Muscle of back (tissue), 11 donors: Measurements from ENCODE around the gene IQSEC3. TPM values are rescaled to one million over a fixed set of nuclear protein-coding genes. Genes with fewer than 3 reads are reported as not detected.
A peak's percentile ranks its signal among the peaks of the same experiment; 100 is the strongest.
"Not testable (repeated sequence)": the region's sequence is repeated elsewhere in the genome, so short reads cannot be mapped to it uniquely, and the experiment has no call there.

Experiments used
- DNase-seq, 3 donors: peaks; one replicate each; pipeline versions ENCODE4 v3.0.0 to v3.0.0-alpha.2; 2013
- polyA plus RNA-seq, 10 donors: library from polyadenylated mRNA; unstranded; fragments of 120-200 nt; gene quantifications; one replicate each; pipeline ENCODE4 v1.2.1, GENCODE V29; 2013; ENCODE audit not compliant: insufficient read length in 10 of 10

IQSEC3 gene
- polyA plus RNA-seq, 10 donors: 2.1 to 4.5 (median 2.7) TPM

- DNase-seq: not testable (repeated sequence)
Measured at GRCh38 chr12:52902-53734, 13.4 kb upstream of the IQSEC3 start.

- DNase-seq: no peak
Measured at GRCh38 chr12:53735-54730, 12.5 kb upstream of the IQSEC3 start.

- DNase-seq: no peak
Measured at GRCh38 chr12:54750-55535, 11.6 kb upstream of the IQSEC3 start.

GRCh38 chr12:56683-57346 is 9.8 kb upstream of the IQSEC3 start:
- no peak for DNase-seq

GRCh38 chr12:57539-57938 is 9.0 kb upstream of the IQSEC3 start:
- DNase-seq: no peak

- no peak for DNase-seq
Measured at GRCh38 chr12:58832-59231, 7.7 kb upstream of the IQSEC3 start.

GRCh38 chr12:61845-62244 is 4.7 kb upstream of the IQSEC3 start:
- not testable (repeated sequence) for DNase-seq

- DNase-seq: not testable (repeated sequence)
Measured at GRCh38 chr12:65491-66063, 990 bp upstream of the IQSEC3 start.

GRCh38 chr12:66782-67504 is 376 bp downstream of the IQSEC3 start:
- peak in 2 of 3 donors; percentile 14 to 68 for DNase-seq

GRCh38 chr12:69677-70076 is 3.1 kb downstream of the IQSEC3 start:
- DNase-seq: not testable (repeated sequence)

GRCh38 chr12:70541-70940 is 4.0 kb downstream of the IQSEC3 start:
- not testable (repeated sequence) for DNase-seq

GRCh38 chr12:72018-72417 is 5.5 kb downstream of the IQSEC3 start:
- not testable (repeated sequence) for DNase-seq

GRCh38 chr12:74420-75190 is 8.0 kb downstream of the IQSEC3 start:
- not testable (repeated sequence) for DNase-seq

- not testable (repeated sequence) for DNase-seq
Measured at GRCh38 chr12:75541-75940, 9.0 kb downstream of the IQSEC3 start.

- not testable (repeated sequence) for DNase-seq
Measured at GRCh38 chr12:76102-76501, 9.5 kb downstream of the IQSEC3 start.

- not testable (repeated sequence) for DNase-seq
Measured at GRCh38 chr12:76551-76950, 10.0 kb downstream of the IQSEC3 start.

- DNase-seq: not testable (repeated sequence)
Measured at GRCh38 chr12:77101-77719, 10.6 kb downstream of the IQSEC3 start.

GRCh38 chr12:77769-78383 is 11.3 kb downstream of the IQSEC3 start:
- not testable (repeated sequence) for DNase-seq
